GM21737 (cell line): Measurements from ENCODE around the gene CBY2.
"Not testable (repeated sequence)": the region's sequence is repeated elsewhere in the genome, so short reads cannot be mapped to it uniquely, and the experiment has no call there.

ENCODE experiments used
- ATAC-seq: cut with Tn5 transposase; IDR thresholded peaks from one replicate; pipeline ENCODE4 v1.9.1; 2021; ENCODE audit warnings: mild to moderate bottlenecking, moderate library complexity; ENCODE audit not compliant: unreplicated experiment

CBY2 gene

DNA sequence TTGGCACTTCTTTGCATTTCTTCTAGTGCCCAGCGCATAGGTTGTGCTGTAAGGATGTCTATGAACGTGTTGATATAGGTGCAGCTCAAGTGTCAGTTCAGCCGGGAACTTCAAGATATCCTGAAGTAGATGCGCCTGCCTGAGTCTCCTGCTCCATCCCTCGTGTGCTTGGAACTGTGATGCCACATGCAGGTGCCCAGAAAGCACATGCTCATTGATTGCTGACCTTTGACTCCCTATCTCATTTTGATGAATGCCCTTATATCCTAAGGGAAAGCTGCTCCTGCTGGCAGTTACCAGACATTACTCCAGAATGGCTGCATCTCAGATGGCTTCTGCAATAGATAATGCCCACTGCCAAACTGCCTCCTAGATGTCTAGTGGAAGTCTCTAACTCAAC lies 40.9 kb downstream of the CBY2 start:
- ATAC-seq, result no peak

DNA sequence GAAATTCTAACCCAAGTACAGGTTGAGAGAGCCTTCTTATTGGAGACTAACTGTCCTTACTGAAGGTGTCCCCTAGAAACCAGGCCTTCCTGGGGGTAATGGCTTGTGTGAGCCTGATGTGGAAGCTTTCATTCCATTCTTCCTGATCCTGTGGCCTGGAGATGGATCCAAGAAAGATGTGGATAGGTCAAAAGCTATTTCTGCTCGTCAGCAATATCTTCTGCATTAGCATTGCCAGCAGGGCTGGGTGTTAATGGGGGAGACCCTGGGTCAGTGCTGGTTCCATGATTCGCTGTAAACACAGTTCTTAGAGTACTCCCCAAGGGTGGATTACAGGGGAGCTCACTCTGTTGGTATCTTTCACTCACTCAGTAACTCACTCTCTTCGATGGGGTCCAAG lies 42.9 kb downstream of the CBY2 start:
- ATAC-seq, result no peak

DNA sequence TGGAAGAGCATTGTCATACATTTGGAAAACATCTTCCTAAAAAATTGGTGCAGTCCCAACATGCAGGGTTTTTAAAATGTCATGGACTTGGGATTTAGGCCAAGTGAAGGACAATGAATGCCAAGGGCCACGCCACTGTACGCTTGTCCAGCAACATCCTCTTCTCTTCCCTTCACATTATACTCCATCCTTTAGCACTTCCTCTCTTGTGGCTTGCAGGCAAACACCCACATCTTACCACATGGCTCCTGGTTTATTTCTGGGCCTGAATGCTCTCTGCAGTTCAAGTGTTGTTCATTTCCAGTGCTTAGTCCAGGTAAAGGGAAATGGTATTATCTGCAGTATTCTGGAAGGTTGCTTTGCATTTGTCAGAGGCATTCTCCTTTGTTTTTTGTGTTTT lies 45.0 kb downstream of the CBY2 start:
- ATAC-seq, result no peak

DNA sequence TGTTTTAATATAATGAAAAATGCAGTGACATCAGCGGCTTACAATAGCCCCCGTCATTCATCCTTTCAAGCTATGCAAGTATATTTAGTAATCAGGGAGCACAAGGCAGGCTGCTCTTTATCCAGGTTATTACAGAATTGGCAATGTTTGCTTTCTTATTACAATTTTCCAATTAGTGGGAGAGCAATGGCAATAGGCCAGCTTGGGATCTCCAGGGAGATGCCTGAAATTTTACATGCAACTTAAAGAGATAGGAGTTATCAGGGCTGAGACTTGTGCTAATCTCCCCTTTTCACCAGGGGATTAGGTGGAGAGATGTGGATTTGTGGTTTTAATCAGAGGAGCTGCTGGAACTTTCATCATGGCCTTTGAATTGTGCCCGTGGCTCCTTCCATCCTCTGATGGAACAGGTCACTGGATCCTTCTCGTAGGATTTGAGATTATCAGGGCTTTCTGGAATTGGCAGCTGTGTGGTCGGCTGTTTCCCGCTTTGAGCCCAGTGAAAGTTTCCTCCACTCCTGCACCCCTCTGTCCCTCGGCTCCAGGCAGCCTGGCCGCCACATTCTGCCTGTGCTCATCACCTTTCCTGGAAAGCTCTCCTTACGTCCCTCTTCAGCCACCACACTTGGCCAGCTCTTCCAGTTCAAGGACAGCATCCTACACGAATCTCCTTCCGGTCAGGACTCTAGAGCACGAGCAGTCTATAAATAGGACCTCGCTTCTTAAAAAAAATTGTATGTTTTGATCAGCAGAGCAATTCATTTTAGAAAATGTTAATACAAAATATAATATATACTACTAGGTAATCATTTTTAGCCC lies 47.0 kb downstream of the CBY2 start:
- no peak for ATAC-seq

DNA sequence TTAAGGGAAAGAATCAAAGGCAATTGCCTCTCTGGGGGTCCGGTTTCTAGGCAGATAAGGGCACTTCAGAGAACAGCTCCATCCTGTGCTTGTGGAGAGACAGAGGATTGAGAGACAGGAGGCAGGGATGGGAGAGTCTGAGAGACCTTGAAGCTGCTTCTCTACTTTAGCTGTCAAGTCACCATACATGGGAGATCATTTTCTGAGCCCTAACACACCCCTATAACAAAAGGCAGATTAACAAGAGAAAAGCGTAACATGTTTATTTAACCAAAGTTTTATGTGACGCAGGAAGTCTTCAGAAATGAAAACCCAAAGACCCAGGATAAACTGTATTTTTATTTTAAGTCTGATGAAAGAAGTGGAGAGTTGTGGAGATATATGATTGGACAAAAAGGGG lies 48.4 kb downstream of the CBY2 start:
- no peak for ATAC-seq

DNA sequence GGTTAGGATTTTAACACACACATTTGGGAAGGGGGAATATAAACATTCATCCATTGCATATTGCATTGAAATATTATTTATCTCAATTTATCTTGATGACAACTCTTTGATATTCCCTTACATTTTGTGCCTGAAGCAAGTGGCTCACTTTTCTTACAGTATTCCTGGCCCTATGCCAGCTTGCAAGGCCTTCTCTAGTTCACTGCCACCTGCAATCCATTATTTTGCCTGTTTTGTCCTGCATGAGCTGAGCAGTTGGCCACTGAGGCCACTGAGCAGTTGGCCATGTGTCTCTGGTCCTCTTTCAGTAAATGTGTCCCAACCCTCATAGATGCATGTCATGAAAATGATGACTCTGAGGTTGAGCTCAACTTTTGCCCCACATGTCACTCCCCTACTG lies 49.8 kb downstream of the CBY2 start:
- ATAC-seq, result no peak

DNA sequence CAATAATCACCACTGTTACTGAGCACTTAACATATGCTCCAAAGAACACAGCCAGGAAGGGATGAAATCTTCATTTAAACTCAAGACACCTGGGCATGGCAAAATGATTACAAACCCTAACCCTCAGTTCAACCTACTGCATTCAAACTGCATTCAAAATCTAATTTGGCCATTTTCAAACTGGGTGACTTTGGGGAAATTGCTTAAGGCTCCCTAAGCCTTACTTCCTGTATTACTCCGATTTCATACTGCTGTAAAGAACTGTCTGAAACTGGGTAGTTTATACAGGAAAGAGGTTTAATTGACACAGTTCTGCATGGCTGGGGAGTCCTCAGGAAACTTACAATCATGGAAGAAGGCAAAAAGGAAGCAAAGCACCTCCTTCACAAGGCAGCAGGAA lies 50.4 kb downstream of the CBY2 start:
- ATAC-seq, result no peak

DNA sequence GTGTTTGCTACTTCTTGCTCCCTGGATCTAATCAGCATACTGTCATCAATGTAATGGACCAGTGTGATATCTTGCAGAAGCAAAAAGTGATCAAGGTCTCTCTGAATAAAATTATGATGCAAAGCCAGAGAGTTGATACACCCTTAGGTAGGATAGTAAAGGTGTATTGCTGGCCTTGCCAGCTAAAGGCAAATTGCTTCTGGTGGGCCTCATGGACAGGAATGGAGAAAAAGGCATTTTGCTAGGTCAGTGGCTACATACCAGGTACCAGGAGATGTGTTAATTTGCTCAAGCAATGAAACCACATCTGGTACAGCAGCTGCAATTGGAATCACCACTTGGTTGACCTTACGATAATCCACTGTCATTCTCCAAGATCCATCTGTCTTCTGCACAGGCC lies 54.4 kb downstream of the CBY2 start:
- not testable (repeated sequence) for ATAC-seq

DNA sequence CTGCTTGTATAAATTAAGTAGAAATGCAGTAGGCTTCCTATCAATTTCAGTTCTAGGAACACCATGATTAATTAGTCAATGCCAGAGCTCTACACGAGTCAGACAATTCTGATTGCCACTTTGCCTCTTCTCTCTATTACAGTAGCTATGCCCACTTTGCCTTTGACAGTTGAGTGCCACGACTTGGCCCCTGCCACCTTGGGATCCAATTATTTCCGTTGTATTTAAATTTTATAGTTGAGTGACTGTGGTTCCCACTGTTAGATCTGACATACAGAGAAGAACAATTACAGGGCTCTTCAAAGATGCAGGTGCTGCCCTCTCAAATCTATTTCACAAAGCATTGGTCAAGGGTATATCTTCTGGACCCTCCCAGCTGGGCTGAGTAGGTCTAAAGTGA lies 55.5 kb downstream of the CBY2 start:
- not testable (repeated sequence) for ATAC-seq

DNA sequence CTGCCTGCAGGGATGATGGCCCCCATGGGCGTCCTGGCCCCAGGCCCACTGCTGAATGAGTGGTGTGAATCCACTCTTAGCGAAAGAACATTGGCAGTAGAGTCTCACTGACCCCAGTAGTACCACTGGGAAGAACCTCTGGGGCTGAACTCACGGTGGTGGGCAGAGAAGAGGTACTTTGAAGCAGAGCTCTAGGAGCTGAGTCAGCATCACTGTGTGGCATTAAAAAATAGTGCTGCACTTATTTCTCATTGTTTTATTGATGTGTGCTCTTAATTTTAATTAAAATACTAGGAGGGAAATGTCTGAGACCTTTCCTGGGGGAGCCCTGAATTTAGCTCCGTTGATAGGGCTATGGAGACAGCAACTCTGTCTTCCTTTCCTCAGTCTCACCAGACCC lies 61.3 kb downstream of the CBY2 start:
- no peak for ATAC-seq
